ENCODE measurements around the gene ELOB.

DNA sequence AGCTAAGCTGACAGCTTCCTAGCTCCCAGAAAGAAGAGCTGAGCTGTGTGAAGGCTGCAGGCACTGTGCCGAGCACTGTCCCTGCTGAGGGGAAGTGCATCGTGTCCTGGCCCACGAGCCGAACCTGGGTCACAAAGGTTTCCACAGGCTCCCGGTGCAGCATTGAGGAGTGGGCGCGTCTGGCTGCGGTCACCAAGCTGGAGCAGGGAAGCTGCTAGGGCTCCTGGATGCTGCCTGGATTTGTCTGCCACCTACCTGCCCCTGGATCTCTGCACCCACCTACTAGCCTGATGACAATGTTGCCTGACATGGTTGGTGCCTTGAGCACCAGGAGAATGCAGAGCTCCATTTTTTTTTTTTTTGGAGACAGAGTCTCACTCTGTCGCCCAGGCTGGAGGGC is 31.1 kb downstream of the ELOB start:
- TF ChIP-seq, protein P1, sequence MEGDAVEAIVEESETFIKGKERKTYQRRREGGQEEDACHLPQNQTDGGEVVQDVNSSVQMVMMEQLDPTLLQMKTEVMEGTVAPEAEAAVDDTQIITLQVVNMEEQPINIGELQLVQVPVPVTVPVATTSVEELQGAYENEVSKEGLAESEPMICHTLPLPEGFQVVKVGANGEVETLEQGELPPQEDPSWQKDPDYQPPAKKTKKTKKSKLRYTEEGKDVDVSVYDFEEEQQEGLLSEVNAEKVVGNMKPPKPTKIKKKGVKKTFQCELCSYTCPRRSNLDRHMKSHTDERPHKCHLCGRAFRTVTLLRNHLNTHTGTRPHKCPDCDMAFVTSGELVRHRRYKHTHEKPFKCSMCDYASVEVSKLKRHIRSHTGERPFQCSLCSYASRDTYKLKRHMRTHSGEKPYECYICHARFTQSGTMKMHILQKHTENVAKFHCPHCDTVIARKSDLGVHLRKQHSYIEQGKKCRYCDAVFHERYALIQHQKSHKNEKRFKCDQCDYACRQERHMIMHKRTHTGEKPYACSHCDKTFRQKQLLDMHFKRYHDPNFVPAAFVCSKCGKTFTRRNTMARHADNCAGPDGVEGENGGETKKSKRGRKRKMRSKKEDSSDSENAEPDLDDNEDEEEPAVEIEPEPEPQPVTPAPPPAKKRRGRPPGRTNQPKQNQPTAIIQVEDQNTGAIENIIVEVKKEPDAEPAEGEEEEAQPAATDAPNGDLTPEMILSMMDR (conservative IDR thresholded peaks at IDR 0.05; ENCODE audit: low read length) = no peak
- TF ChIP-seq EZH2phosphoT487 (IDR thresholded peaks at IDR 0.05; ENCODE audit: borderline replicate concordance) = no peak
